HepG2 (cell line): ENCODE measurements around the gene SHLD1. TPM values are rescaled to one million over a fixed set of nuclear protein-coding genes. Genes with fewer than 3 reads are reported as not detected.
A peak's percentile ranks its signal among the peaks of the same experiment; 100 is the strongest.

ENCODE experiments used
- ELF1 ChIP-seq: sonication (generic); formaldehyde crosslinking; IDR thresholded peaks from 2 replicates; pipeline ENCODE4 v1.4.0; 2020; ENCODE audit warnings: missing genetic modification reagents
- FIP1L1 ChIP-seq: fragments of 200-400 bp; formaldehyde crosslinking; IDR thresholded peaks from 2 replicates; pipeline ENCODE4 v1.6.1; 2018; ENCODE audit warnings: low read depth, mild to moderate bottlenecking, low read length, moderate library complexity, borderline replicate concordance; ENCODE audit not compliant: insufficient read depth
- FOXM1 ChIP-seq: sonication (generic); formaldehyde crosslinking; IDR thresholded peaks from 2 replicates; pipeline ENCODE4 v1.5.0; 2020; ENCODE audit warnings: missing genetic modification reagents
- HNF1A ChIP-seq, 2 experiments: sonication (generic) in 1 of 2; formaldehyde crosslinking in 1 of 2; IDR thresholded peaks; 2 replicates each; pipeline versions ENCODE4 v1.4.0 to v1.6.1; 2016 to 2020; ENCODE audit warnings: borderline replicate concordance in 1 of 2, low read depth in 1 of 2, mild to moderate bottlenecking in 1 of 2, missing genetic modification reagents in 1 of 2
- MEIS1 ChIP-seq: sonication (generic); formaldehyde crosslinking; IDR thresholded peaks from 2 replicates; pipeline ENCODE4 v1.9.0; 2021; ENCODE audit warnings: mild to moderate bottlenecking, missing genetic modification reagents, moderate library complexity, borderline replicate concordance
- SMAD1 ChIP-seq: sonication (generic); formaldehyde crosslinking; IDR thresholded peaks from 2 replicates; pipeline ENCODE4 v1.4.0; 2020; ENCODE audit warnings: missing genetic modification reagents, low read depth, mild to moderate bottlenecking, borderline replicate concordance
- UBTF ChIP-seq: sonication (generic); formaldehyde crosslinking; IDR thresholded peaks from 2 replicates; pipeline ENCODE4 v1.4.0; 2020; ENCODE audit warnings: mild to moderate bottlenecking, missing genetic modification reagents
- ZFX ChIP-seq: sonication (generic); formaldehyde crosslinking; IDR thresholded peaks from 2 replicates; pipeline ENCODE4 v1.4.0; 2020; ENCODE audit warnings: mild to moderate bottlenecking, low read depth, missing genetic modification reagents, moderate library complexity
- ZNF614 ChIP-seq: IDR thresholded peaks from 2 replicates; pipeline ENCODE4 v1.6.1; 2018; ENCODE audit warnings: missing biosample characterization, missing genetic modification reagents, inconsistent platforms, borderline replicate concordance
- polyA plus RNA-seq, 8 experiments: library from polyadenylated mRNA; depleted of rRNA in 3 of 8; stranded (reverse) in 7 of 8; unstranded in 1 of 8; fragments of >200 nt; fragmentation: Illumina TruSeq in 4 of 8; extraction: Trizol in 4 of 8; gene quantifications; 2 replicates each; pipeline versions ENCODE4 v1.2.1 to v1.2.3, GENCODE V29; 2011 to 2016; ENCODE audit warnings: low read depth in 4 of 8, missing spikeins in 1 of 8, mixed read lengths in 1 of 8; ENCODE audit not compliant: insufficient read depth in 1 of 8
- total RNA-seq, 5 experiments: library from RNA; depleted of rRNA; stranded (reverse); fragments of >200 nt; fragmentation: Illumina TruSeq; extraction: Trizol; gene quantifications; 2 replicates each; pipeline ENCODE4 v1.2.3, GENCODE V29; 2016; ENCODE audit warnings: low read depth in 1 of 5

The SHLD1 gene
- total and polyA plus RNA-seq, 2 of the 13 experiments (the other 11 are each of a cell fraction or from before 2014, with no cell fraction given), result 8.9 to 10.0 TPM

DNA sequence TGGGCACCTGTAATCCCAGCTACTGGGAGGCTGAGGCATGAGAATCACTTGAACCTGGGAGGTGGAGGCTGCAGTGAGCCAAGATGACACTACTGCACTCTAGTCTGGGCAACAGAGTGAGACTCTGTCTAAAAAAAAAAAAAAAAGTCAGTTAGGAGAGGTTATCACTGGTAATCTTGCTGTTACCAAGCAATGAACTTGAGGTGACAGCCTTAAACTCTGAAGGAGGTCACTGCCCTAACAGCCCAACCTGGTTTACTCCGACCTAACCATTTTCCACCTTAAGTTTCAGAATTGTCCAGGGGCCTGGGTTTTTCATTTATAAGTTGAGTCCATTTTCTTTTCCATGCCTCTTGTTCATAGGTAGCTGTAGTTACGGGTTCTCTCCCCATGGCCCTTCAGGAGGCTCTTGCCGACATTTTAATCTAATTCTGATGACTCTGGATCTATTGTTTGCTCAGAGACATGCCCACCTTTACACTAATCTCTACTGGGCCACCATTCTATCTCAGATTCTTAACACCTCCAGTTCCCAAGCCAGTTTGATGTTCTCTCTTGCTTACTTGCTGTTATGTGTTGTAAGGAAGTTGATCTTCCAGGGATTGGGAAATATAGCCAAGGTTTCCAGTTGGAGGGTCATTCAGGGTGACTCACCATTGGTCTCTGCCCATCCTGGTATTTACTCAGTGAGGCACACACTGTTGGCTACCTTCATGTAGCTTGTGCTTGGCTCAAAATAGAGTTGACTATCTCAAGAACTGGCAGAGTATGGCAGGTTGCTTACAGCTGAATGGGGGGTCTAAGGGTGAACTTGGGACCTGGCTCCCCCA, 29.1 kb downstream of the SHLD1 start (continued):
- peak; percentile 49; the same call in 1 of the 2 replicates for TF ChIP-seq HNF1A (IDR thresholded peaks at IDR 0.05; ENCODE audit: low read depth)
- TF ChIP-seq HNF1A (CRISPR knock-in tag; IDR thresholded peaks at IDR 0.05; ENCODE audit: borderline replicate concordance), result peak; percentile 61; the same call in 1 of the 2 replicates
- TF ChIP-seq UBTF (CRISPR knock-in tag), result peak; percentile 68
- TF ChIP-seq MEIS1, result peak; percentile 65; the same call in 1 of the 2 replicates
- peak; percentile 48; the same call in 1 of the 2 replicates for TF ChIP-seq ZFX
- TF ChIP-seq FOXM1, result no peak
- peak; percentile 61 for TF ChIP-seq ELF1 (CRISPR knock-in tag)
- TF ChIP-seq ZNF614 (CRISPR knock-in tag), result peak; percentile 95
- no peak for TF ChIP-seq FIP1L1
- TF ChIP-seq SMAD1 (CRISPR knock-in tag), result no peak
